Type B pancreatic cell (in vitro differentiated cells): ENCODE results near the gene MEA1. TPM values are rescaled to one million over a fixed set of nuclear protein-coding genes. Genes with fewer than 3 reads are reported as not detected.
"Not testable (repeated sequence)": the region's sequence is repeated elsewhere in the genome, so short reads cannot be mapped to it uniquely, and the experiment has no call there.

Experiments used
- DNase-seq: peaks from one replicate; pipeline ENCODE4 v3.0.0; 2021; ENCODE audit warnings: mixed read lengths; ENCODE audit not compliant: unreplicated experiment; ENCODE audit errors: extremely low spot score
- H3K27ac Mint-ChIP-seq: 2 replicates; pipeline ENCODE4 v1.8.0; 2021; ENCODE audit warnings: mild to moderate bottlenecking, mixed read lengths
- H3K27me3 Mint-ChIP-seq: 2 replicates; pipeline ENCODE4 v1.8.0; 2021; ENCODE audit warnings: mixed read lengths
- H3K36me3 Mint-ChIP-seq: 2 replicates; pipeline ENCODE4 v1.8.0; 2021; ENCODE audit warnings: mixed read lengths
- H3K4me1 Mint-ChIP-seq: one replicate; pipeline ENCODE4 v1.8.0; 2021; ENCODE audit warnings: mixed read lengths; ENCODE audit not compliant: unreplicated experiment
- H3K4me3 Mint-ChIP-seq: 2 replicates; pipeline ENCODE4 v1.8.0; 2021; ENCODE audit warnings: mild to moderate bottlenecking, mixed read lengths
- H3K9me3 Mint-ChIP-seq: 2 replicates; pipeline ENCODE4 v1.8.0; 2021; ENCODE audit warnings: mixed read lengths
- CTCF ChIP-seq: fragments of 200-600 bp; sonication (generic); conservative IDR thresholded peaks from 2 replicates; pipeline ENCODE4 v1.5.0; 2021; ENCODE audit warnings: antibody characterized with exemption, mild to moderate bottlenecking
- total RNA-seq: library from RNA; stranded (reverse); gene quantifications from 2 replicates; pipeline ENCODE4 v1.2.1, GENCODE V29; 2021; ENCODE audit warnings: low replicate concordance

The MEA1 gene
- total RNA-seq, 1 donor from 2014 or later, result 67.5 TPM

DNA sequence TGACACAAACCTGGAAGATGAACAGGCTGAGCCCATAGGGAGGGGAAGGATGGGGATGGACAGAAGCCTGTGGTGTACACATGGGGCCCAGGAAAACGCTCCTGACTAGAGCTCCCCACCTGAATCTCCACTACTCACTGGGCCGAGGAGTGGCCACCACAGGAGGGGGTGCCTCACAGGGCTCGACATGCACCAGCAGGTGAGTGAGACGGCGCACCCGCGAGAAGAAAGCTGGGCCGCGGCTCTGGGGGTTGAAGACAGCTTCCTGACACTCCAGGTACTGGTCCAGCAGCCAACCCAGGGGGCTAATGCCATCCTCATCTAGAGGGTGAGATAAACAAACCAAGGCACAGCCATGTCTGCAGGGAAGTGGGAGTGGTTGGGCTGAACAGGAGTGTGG, 29.6 kb upstream of the MEA1 start:
- Mint-ChIP-seq H3K36me3 (peaks cover 12% of the 10 kb centered on the region), H3K4me3 (no peak overlapping the region), H3K4me1 (no peaks in the 10 kb centered on the region), H3K27ac (no peak overlapping the region), H3K9me3 (no peaks in the 10 kb centered on the region), H3K27me3 (no peaks in the 10 kb centered on the region)
- no peak for TF ChIP-seq CTCF
- DNase-seq, result no peak

GRCh38 chr6:43041475-43041874, 27.7 kb upstream of the MEA1 start:
- not testable (repeated sequence) for H3K27me3 Mint-ChIP-seq, H3K4me3 Mint-ChIP-seq, H3K4me1 Mint-ChIP-seq, H3K27ac Mint-ChIP-seq, DNase-seq, H3K9me3 Mint-ChIP-seq
- peaks cover 18% of the 10 kb centered on the region for H3K36me3 Mint-ChIP-seq

GRCh38 chr6:43040542-43041257, 27.0 kb upstream of the MEA1 start:
- TF ChIP-seq CTCF, result no peak
- H3K4me1 Mint-ChIP-seq, result no peaks in the 10 kb centered on the region
- no peak for DNase-seq
- no peaks in the 10 kb centered on the region for H3K9me3 Mint-ChIP-seq
- H3K27me3 Mint-ChIP-seq, result no peaks in the 10 kb centered on the region
- H3K27ac Mint-ChIP-seq, result no peak overlapping the region
- peaks cover 18% of the 10 kb centered on the region for H3K36me3 Mint-ChIP-seq
- H3K4me3 Mint-ChIP-seq, result no peak overlapping the region

GRCh38 chr6:43038727-43039126, 25.0 kb upstream of the MEA1 start:
- Mint-ChIP-seq H3K4me1 (no peaks in the 10 kb centered on the region), H3K9me3 (no peaks in the 10 kb centered on the region), H3K27ac (no peak overlapping the region), H3K36me3 (peaks cover 18% of the 10 kb centered on the region), H3K27me3 (no peaks in the 10 kb centered on the region), H3K4me3 (no peak overlapping the region)
- DNase-seq, result no peak
- TF ChIP-seq CTCF, result no peak

- no peak for DNase-seq
- TF ChIP-seq CTCF, result no peak
- no peak overlapping the region for H3K4me3 Mint-ChIP-seq
- H3K9me3 Mint-ChIP-seq, result no peaks in the 10 kb centered on the region
- no peak overlapping the region for H3K27ac Mint-ChIP-seq
- H3K4me1 Mint-ChIP-seq, result no peaks in the 10 kb centered on the region
- no peaks in the 10 kb centered on the region for H3K27me3 Mint-ChIP-seq
- peaks cover 22% of the 10 kb centered on the region for H3K36me3 Mint-ChIP-seq
Observed at GRCh38 chr6:43037706-43038105, 24.0 kb upstream of the MEA1 start.

- DNase-seq, result no peak
- H3K27ac Mint-ChIP-seq, result no peak overlapping the region
- H3K36me3 Mint-ChIP-seq, result peaks cover 18% of the 10 kb centered on the region
Observed at GRCh38 chr6:43037197-43037596, 23.5 kb upstream of the MEA1 start.

More at GRCh38 chr6:43037197-43037596, 23.5 kb upstream of the MEA1 start:
- TF ChIP-seq CTCF, result no peak
- H3K9me3 Mint-ChIP-seq, result no peaks in the 10 kb centered on the region
- H3K4me3 Mint-ChIP-seq, result no peak overlapping the region
- no peaks in the 10 kb centered on the region for H3K27me3 Mint-ChIP-seq
- no peaks in the 10 kb centered on the region for H3K4me1 Mint-ChIP-seq
